Measurements from ENCODE around the gene WDR4. TPM values are rescaled to one million over a fixed set of nuclear protein-coding genes. Genes with fewer than 3 reads are reported as not detected.
"Not testable (repeated sequence)": the region's sequence is repeated elsewhere in the genome, so short reads cannot be mapped to it uniquely, and the experiment has no call there.

The WDR4 gene
- total RNA-seq, 1 donor from 2014 or later = 6.0 TPM

GRCh38 chr21:42843056-42843455 lies 36.3 kb downstream of the WDR4 start:
- Histone ChIP-seq H3K27ac (replicated peaks) (no peak overlapping the region), H3K9me3 (replicated peaks) (no peaks in the 10 kb centered on the region), H3K36me3 (peaks cover 50% of the 10 kb centered on the region), H3K4me1 (peaks cover 14% of the 10 kb centered on the region), H3K27me3 (ENCODE audit: low read depth) (no peaks in the 10 kb centered on the region), H3K4me3 (no peak overlapping the region)
- intact Hi-C loops (cut with micrococcal nuclease) = no loop called here
- TF ChIP-seq, protein P1, sequence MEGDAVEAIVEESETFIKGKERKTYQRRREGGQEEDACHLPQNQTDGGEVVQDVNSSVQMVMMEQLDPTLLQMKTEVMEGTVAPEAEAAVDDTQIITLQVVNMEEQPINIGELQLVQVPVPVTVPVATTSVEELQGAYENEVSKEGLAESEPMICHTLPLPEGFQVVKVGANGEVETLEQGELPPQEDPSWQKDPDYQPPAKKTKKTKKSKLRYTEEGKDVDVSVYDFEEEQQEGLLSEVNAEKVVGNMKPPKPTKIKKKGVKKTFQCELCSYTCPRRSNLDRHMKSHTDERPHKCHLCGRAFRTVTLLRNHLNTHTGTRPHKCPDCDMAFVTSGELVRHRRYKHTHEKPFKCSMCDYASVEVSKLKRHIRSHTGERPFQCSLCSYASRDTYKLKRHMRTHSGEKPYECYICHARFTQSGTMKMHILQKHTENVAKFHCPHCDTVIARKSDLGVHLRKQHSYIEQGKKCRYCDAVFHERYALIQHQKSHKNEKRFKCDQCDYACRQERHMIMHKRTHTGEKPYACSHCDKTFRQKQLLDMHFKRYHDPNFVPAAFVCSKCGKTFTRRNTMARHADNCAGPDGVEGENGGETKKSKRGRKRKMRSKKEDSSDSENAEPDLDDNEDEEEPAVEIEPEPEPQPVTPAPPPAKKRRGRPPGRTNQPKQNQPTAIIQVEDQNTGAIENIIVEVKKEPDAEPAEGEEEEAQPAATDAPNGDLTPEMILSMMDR (IDR thresholded peaks at IDR 0.05; ENCODE audit: borderline replicate concordance) = no peak
- DNase-seq = no peak

GRCh38 chr21:42841916-42842655 lies 37.3 kb downstream of the WDR4 start:
- H3K36me3 ChIP-seq = peaks cover 47% of the 10 kb centered on the region
- H3K4me3 ChIP-seq; intact Hi-C loops (cut with micrococcal nuclease); H3K9me3 ChIP-seq (replicated peaks); H3K27ac ChIP-seq (replicated peaks); H3K27me3 ChIP-seq (ENCODE audit: low read depth): not testable (repeated sequence)
- H3K4me1 ChIP-seq = peaks cover 14% of the 10 kb centered on the region
- peak; percentile 7 for DNase-seq

- H3K36me3 ChIP-seq = peaks cover 40% of the 10 kb centered on the region
- intact Hi-C loops (cut with micrococcal nuclease) = no loop called here
Measured at GRCh38 chr21:42841156-42841915, 38.0 kb downstream of the WDR4 start.

DNA sequence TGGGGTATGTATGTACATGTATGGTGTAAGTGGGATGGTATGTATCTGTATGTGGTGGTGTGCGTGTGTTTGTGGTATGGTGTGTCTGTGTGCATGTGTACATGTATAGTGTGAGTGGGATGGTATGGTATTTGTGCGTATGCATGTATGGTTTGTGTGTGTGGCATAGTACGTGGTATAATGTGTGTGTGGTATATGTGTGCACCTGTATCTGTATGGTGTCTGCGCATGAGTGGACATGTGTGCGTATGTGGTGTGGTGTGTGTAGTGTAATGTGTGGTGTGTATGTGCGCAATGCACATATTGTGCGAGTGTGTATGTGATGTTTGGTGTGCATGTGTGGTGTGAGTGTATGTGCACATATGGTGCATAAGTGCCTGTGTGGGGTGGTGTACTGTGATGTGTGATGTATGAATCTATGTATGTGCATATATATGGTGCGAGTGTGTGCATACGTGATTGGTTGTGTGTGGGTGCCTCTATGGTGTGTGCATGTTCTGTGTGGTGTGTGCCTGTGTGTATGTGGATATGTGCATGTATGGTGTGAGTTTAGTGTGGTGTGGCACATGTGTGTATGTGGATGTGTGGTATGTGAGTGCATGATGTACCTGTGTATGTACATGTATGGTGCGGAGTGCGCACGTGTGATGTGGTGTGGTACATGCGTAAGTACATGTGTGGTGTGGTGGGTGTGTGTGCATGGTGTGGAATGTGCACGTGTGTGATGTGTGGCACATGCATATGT lies 38.8 kb downstream of the WDR4 start:
- peak; percentile 7 for DNase-seq

More at GRCh38 chr21:42841156-42841915, 38.0 kb downstream of the WDR4 start:
- Histone ChIP-seq H3K27me3 (ENCODE audit: low read depth) (no peaks in the 10 kb centered on the region), H3K9me3 (replicated peaks) (no peaks in the 10 kb centered on the region), H3K4me3 (no peak overlapping the region), H3K4me1 (peaks cover 14% of the 10 kb centered on the region), H3K27ac (replicated peaks) (no peak overlapping the region)
- TF ChIP-seq, protein P1 (IDR thresholded peaks at IDR 0.05; ENCODE audit: borderline replicate concordance) = no peak
- DNase-seq = peak; percentile 1

GRCh38 chr21:42839271-42840231 lies 39.8 kb downstream of the WDR4 start:
- TF ChIP-seq, protein P1 (IDR thresholded peaks at IDR 0.05; ENCODE audit: borderline replicate concordance) = no peak
- Histone ChIP-seq H3K27me3 (ENCODE audit: low read depth) (no peaks in the 10 kb centered on the region), H3K4me3 (no peak overlapping the region), H3K36me3 (peaks cover 27% of the 10 kb centered on the region), H3K4me1 (peaks cover 4% of the 10 kb centered on the region), H3K27ac (replicated peaks) (no peak overlapping the region), H3K9me3 (replicated peaks) (no peaks in the 10 kb centered on the region)
- DNase-seq = peak; percentile 9
- intact Hi-C loops (cut with micrococcal nuclease) = no loop called here

More for the DNA sequence above, 38.8 kb downstream of the WDR4 start:
- Histone ChIP-seq H3K36me3 (peaks cover 32% of the 10 kb centered on the region), H3K27ac (replicated peaks) (no peak overlapping the region), H3K4me3 (no peak overlapping the region), H3K27me3 (ENCODE audit: low read depth) (no peaks in the 10 kb centered on the region), H3K9me3 (replicated peaks) (no peaks in the 10 kb centered on the region), H3K4me1 (peaks cover 11% of the 10 kb centered on the region)
- TF ChIP-seq, protein P1 (IDR thresholded peaks at IDR 0.05; ENCODE audit: borderline replicate concordance) = no peak
- intact Hi-C loops (cut with micrococcal nuclease) = no loop called here

- peaks cover 27% of the 10 kb centered on the region for H3K36me3 ChIP-seq
- H3K4me3 ChIP-seq; H3K27me3 ChIP-seq (ENCODE audit: low read depth); H3K9me3 ChIP-seq (replicated peaks); intact Hi-C loops (cut with micrococcal nuclease); DNase-seq; H3K4me1 ChIP-seq; H3K27ac ChIP-seq (replicated peaks): not testable (repeated sequence)
Measured at GRCh38 chr21:42838212-42838690, 41.1 kb downstream of the WDR4 start.

Measured in left ventricle myocardium inferior (tissue), 1 donor.